ENCODE measurements around the gene CPE. TPM values are rescaled to one million over a fixed set of nuclear protein-coding genes. Genes with fewer than 3 reads are reported as not detected.

The CPE gene
- total and polyA plus RNA-seq, 2 of the 4 experiments (the other 2 are of a cell fraction): 3.6 to 13.5 TPM

GRCh38 chr4:165477799-165478198, 99.0 kb downstream of the CPE start:
- peaks cover 4% of the 10 kb centered on the region for H3K9me3 ChIP-seq (ENCODE audit: control insufficient read depth, insufficient read depth, low read length)
- no peak overlapping the region for H3K18ac ChIP-seq (ENCODE audit: low read depth, low read length)
- no peak overlapping the region for H2AFZ ChIP-seq (replicated peaks; ENCODE audit: low read length, poor library complexity)
- no peak overlapping the region for H2BK20ac ChIP-seq (ENCODE audit: low read depth, low read length)
- no peak overlapping the region for H3K27ac ChIP-seq (ENCODE audit: insufficient read depth, low read length)
- H2BK5ac ChIP-seq (ENCODE audit: low read depth, low read length, poor library complexity, severe bottlenecking): no peak overlapping the region
- no CpG with 5 or more reads among the region's 4 CpGs for WGBS, 2 experiments (ENCODE audit: extremely low coverage in 2 of 2, insufficient read length in 1 of 2)
- H3K14ac ChIP-seq (replicated peaks; ENCODE audit: low read depth, low read length): no peak overlapping the region
- intact Hi-C loops (cut with micrococcal nuclease): no loop called here
- H4K5ac ChIP-seq (ENCODE audit: low read depth, low read length): no peak overlapping the region
- in situ Hi-C loops (cut with MboI; ENCODE audit: low sequenced_read_pairs): no loop called here
- H3K9me1 ChIP-seq (ENCODE audit: insufficient read depth, low read length): no peaks in the 10 kb centered on the region
- H2BK120ac ChIP-seq (ENCODE audit: low read depth, low read length): no peak overlapping the region
- no peak overlapping the region for H3K56ac ChIP-seq (ENCODE audit: extremely low read depth, insufficient read depth, low read length)
- H3K4ac ChIP-seq (ENCODE audit: low read depth, low read length): no peak overlapping the region
- no peak overlapping the region for H3K23ac ChIP-seq (ENCODE audit: low read depth, low read length)
- no peaks in the 10 kb centered on the region for H3K4me1 ChIP-seq (ENCODE audit: control insufficient read depth, insufficient read depth, low read length)
- H4K91ac ChIP-seq (ENCODE audit: insufficient read depth, low read depth, low read length): no peak overlapping the region
- no peaks in the 10 kb centered on the region for H3K27me3 ChIP-seq (ENCODE audit: control insufficient read depth, insufficient read depth, low read length)
- H3K79me1 ChIP-seq (ENCODE audit: low read depth in 1 of 2, low read length in 2 of 2): no peaks in the 10 kb centered on the region
- no TSS peak for BruUV-seq (replicated peaks)
- dilution Hi-C loops (cut with HindIII; ENCODE audit: low sequenced_read_pairs, unreplicated experiment): no loop called here
- ATAC-seq (ENCODE audit: low read depth): no peak
- CTCF ChIA-PET: no interaction called here
- no peak overlapping the region for H3K4me2 ChIP-seq (ENCODE audit: low read depth, low read length)
- no peak for DNase-seq
- H2AK9ac ChIP-seq (replicated peaks; ENCODE audit: low read depth, low read length, poor library complexity): no peak overlapping the region
- no peaks in the 10 kb centered on the region for H3K36me3 ChIP-seq (ENCODE audit: control insufficient read depth, insufficient read depth, low read length)
- no peak overlapping the region for H3K4me3 ChIP-seq (ENCODE audit: insufficient read depth, low read depth, low read length)
- no peak overlapping the region for H2AK5ac ChIP-seq (ENCODE audit: low read depth, low read length)
- no peak overlapping the region for H2BK15ac ChIP-seq (ENCODE audit: low read depth, low read length)
- TF ChIP-seq, protein P1, sequence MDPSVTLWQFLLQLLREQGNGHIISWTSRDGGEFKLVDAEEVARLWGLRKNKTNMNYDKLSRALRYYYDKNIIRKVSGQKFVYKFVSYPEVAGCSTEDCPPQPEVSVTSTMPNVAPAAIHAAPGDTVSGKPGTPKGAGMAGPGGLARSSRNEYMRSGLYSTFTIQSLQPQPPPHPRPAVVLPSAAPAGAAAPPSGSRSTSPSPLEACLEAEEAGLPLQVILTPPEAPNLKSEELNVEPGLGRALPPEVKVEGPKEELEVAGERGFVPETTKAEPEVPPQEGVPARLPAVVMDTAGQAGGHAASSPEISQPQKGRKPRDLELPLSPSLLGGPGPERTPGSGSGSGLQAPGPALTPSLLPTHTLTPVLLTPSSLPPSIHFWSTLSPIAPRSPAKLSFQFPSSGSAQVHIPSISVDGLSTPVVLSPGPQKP (IDR thresholded peaks at IDR 0.05; ENCODE audit: borderline replicate concordance, low read depth, low read length): no peak
- TF ChIP-seq NFE2L2 (IDR thresholded peaks at IDR 0.05; ENCODE audit: low read depth, low read length): no peak
- TF ChIP-seq CHD1 (IDR thresholded peaks at IDR 0.05; ENCODE audit: low read depth, low read length): no peak
- TF ChIP-seq MAFK (IDR thresholded peaks at IDR 0.05; ENCODE audit: low read depth, low read length): no peak
- TF ChIP-seq BHLHE40 (IDR thresholded peaks at IDR 0.05; ENCODE audit: low read depth, low read length): no peak
- TF ChIP-seq MXI1 (IDR thresholded peaks at IDR 0.05; ENCODE audit: borderline replicate concordance, low read depth, low read length): no peak
- TF ChIP-seq CEBPB (IDR thresholded peaks at IDR 0.05; ENCODE audit: low read depth, low read length): no peak
- TF ChIP-seq FOS (IDR thresholded peaks at IDR 0.05; ENCODE audit: low read depth, low read length): no peak
- TF ChIP-seq RCOR1 (IDR thresholded peaks at IDR 0.05; ENCODE audit: insufficient replicate concordance, low read length): no peak
- TF ChIP-seq RFX5 (IDR thresholded peaks at IDR 0.05; ENCODE audit: low read depth, low read length): no peak
- TF ChIP-seq, protein P2, sequence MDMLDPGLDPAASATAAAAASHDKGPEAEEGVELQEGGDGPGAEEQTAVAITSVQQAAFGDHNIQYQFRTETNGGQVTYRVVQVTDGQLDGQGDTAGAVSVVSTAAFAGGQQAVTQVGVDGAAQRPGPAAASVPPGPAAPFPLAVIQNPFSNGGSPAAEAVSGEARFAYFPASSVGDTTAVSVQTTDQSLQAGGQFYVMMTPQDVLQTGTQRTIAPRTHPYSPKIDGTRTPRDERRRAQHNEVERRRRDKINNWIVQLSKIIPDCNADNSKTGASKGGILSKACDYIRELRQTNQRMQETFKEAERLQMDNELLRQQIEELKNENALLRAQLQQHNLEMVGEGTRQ (IDR thresholded peaks at IDR 0.05; ENCODE audit: low read depth, low read length): no peak
- TF ChIP-seq SMC3 (IDR thresholded peaks at IDR 0.05; ENCODE audit: low read depth, low read length): no peak
- no peak for TF ChIP-seq MAZ (IDR thresholded peaks at IDR 0.05; ENCODE audit: borderline replicate concordance, low read depth, low read length)
- TF ChIP-seq, protein P3, sequence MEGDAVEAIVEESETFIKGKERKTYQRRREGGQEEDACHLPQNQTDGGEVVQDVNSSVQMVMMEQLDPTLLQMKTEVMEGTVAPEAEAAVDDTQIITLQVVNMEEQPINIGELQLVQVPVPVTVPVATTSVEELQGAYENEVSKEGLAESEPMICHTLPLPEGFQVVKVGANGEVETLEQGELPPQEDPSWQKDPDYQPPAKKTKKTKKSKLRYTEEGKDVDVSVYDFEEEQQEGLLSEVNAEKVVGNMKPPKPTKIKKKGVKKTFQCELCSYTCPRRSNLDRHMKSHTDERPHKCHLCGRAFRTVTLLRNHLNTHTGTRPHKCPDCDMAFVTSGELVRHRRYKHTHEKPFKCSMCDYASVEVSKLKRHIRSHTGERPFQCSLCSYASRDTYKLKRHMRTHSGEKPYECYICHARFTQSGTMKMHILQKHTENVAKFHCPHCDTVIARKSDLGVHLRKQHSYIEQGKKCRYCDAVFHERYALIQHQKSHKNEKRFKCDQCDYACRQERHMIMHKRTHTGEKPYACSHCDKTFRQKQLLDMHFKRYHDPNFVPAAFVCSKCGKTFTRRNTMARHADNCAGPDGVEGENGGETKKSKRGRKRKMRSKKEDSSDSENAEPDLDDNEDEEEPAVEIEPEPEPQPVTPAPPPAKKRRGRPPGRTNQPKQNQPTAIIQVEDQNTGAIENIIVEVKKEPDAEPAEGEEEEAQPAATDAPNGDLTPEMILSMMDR (conservative IDR thresholded peaks at IDR 0.05; ENCODE audit: low read depth, low read length): no peak
- TF ChIP-seq POLR2A (IDR thresholded peaks at IDR 0.05; ENCODE audit: low read depth, low read length): no peak
- no peak for TF ChIP-seq RAD21 (IDR thresholded peaks at IDR 0.05; ENCODE audit: low read length)
- H4K20me1 ChIP-seq (ENCODE audit: insufficient read depth, low read length): no peaks in the 10 kb centered on the region
- no peak overlapping the region for H4K8ac ChIP-seq (ENCODE audit: low read depth in 2 of 2, low read length in 2 of 2)
- POLR2A ChIA-PET (ENCODE audit: unreplicated experiment): no interaction called here
- H3K9ac ChIP-seq (ENCODE audit: low read depth, low read length): no peak overlapping the region
